HFFc6 (cell line): ENCODE measurements around the gene RAB44. TPM values are rescaled to one million over a fixed set of nuclear protein-coding genes. Genes with fewer than 3 reads are reported as not detected.
"Not testable (repeated sequence)": the region's sequence is repeated elsewhere in the genome, so short reads cannot be mapped to it uniquely, and the experiment has no call there.

Experiments used
- DNase-seq: peaks from one replicate; pipeline ENCODE4 v3.0.0-alpha.2; 2018
- H3K27ac Mint-ChIP-seq: 2 replicates; pipeline ENCODE4 v1.8.0; 2020; ENCODE audit warnings: mild to moderate bottlenecking, mixed read lengths
- H3K27me3 Mint-ChIP-seq: 2 replicates; pipeline ENCODE4 v1.8.0; 2021; ENCODE audit warnings: mild to moderate bottlenecking, moderate library complexity, mixed read lengths; ENCODE audit not compliant: insufficient read depth
- H3K36me3 Mint-ChIP-seq: 2 replicates; pipeline ENCODE4 v1.8.0; 2021; ENCODE audit warnings: low read depth, mixed read lengths
- H3K4me1 Mint-ChIP-seq: 2 replicates; pipeline ENCODE4 v1.8.0; 2020; ENCODE audit warnings: low read depth, mixed read lengths
- H3K4me3 Mint-ChIP-seq: 2 replicates; pipeline ENCODE4 v1.8.0; 2020; ENCODE audit warnings: mild to moderate bottlenecking, moderate library complexity, mixed read lengths
- H3K9me3 Mint-ChIP-seq: 2 replicates; pipeline ENCODE4 v1.8.0; 2020; ENCODE audit warnings: mild to moderate bottlenecking, mixed read lengths
- CTCF ChIP-seq: fragments of 200-600 bp; sonication (generic); IDR thresholded peaks from 2 replicates; pipeline ENCODE4 v1.5.0; 2021; ENCODE audit warnings: antibody characterized with exemption, mild to moderate bottlenecking
- total RNA-seq, 6 experiments: library from RNA; stranded (reverse); fragmentation: NEBNext Ultra II Directional; extraction: Animal tissue kit (Norgen Biotek cat#: 25700); gene quantifications; 2 replicates in 1 of 6; 3 replicates in 5 of 6; pipeline ENCODE4 v1.2.3, GENCODE V29; 2021

The RAB44 gene
- total RNA-seq, 6 experiments from 2014 or later, result 0.26 to 0.45 TPM; not detected in 4

- Mint-ChIP-seq H3K27me3 (peaks cover 6% of the 10 kb centered on the region), H3K9me3 (no peaks in the 10 kb centered on the region), H3K4me3 (no peak overlapping the region), H3K4me1 (peaks cover 16% of the 10 kb centered on the region), H3K36me3 (no peaks in the 10 kb centered on the region), H3K27ac (no peak overlapping the region)
- TF ChIP-seq CTCF, result no peak
- no peak for DNase-seq
Observed at GRCh38 chr6:36651659-36652379, 45.8 kb upstream of the RAB44 start.

- not testable (repeated sequence) for H3K36me3 Mint-ChIP-seq, H3K27me3 Mint-ChIP-seq, H3K4me3 Mint-ChIP-seq, H3K27ac Mint-ChIP-seq, DNase-seq, H3K9me3 Mint-ChIP-seq
- peaks cover 34% of the 10 kb centered on the region for H3K4me1 Mint-ChIP-seq
Observed at GRCh38 chr6:36654469-36654868, 43.2 kb upstream of the RAB44 start.

- H3K4me3 Mint-ChIP-seq, result no peak overlapping the region
- H3K27me3 Mint-ChIP-seq, result peaks cover 10% of the 10 kb centered on the region
- H3K36me3 Mint-ChIP-seq, result no peaks in the 10 kb centered on the region
- H3K27ac Mint-ChIP-seq, result no peak overlapping the region
- no peak for TF ChIP-seq CTCF
- peaks cover 32% of the 10 kb centered on the region for H3K4me1 Mint-ChIP-seq
- no peaks in the 10 kb centered on the region for H3K9me3 Mint-ChIP-seq
- DNase-seq, result no peak
Observed at GRCh38 chr6:36655085-36655724, 42.4 kb upstream of the RAB44 start.

- Mint-ChIP-seq H3K27me3 (peaks cover 10% of the 10 kb centered on the region), H3K4me1 (peaks cover 30% of the 10 kb centered on the region), H3K27ac (no peak overlapping the region), H3K9me3 (no peaks in the 10 kb centered on the region), H3K36me3 (no peaks in the 10 kb centered on the region), H3K4me3 (no peak overlapping the region)
- DNase-seq, result no peak
- TF ChIP-seq CTCF, result no peak
Observed at GRCh38 chr6:36656441-36656840, 41.2 kb upstream of the RAB44 start.

GRCh38 chr6:36657271-36657670 is 40.4 kb upstream of the RAB44 start:
- peaks cover 30% of the 10 kb centered on the region for H3K4me1 Mint-ChIP-seq
- H3K27me3 Mint-ChIP-seq, result peaks cover 10% of the 10 kb centered on the region
- TF ChIP-seq CTCF, result peak; percentile 19; the same call in 1 of the 2 replicates
- H3K27ac Mint-ChIP-seq, result no peak overlapping the region
- H3K9me3 Mint-ChIP-seq, result no peaks in the 10 kb centered on the region
- H3K4me3 Mint-ChIP-seq, result no peak overlapping the region
- no peaks in the 10 kb centered on the region for H3K36me3 Mint-ChIP-seq
- DNase-seq, result no peak

- TF ChIP-seq CTCF, result no peak
- H3K27ac Mint-ChIP-seq, result no peak overlapping the region
- no peak overlapping the region for H3K4me3 Mint-ChIP-seq
- peaks cover 30% of the 10 kb centered on the region for H3K4me1 Mint-ChIP-seq
- no peaks in the 10 kb centered on the region for H3K36me3 Mint-ChIP-seq
- peaks cover 8% of the 10 kb centered on the region for H3K27me3 Mint-ChIP-seq
- peak; percentile 59 for DNase-seq
- no peaks in the 10 kb centered on the region for H3K9me3 Mint-ChIP-seq
Observed at GRCh38 chr6:36657942-36658544, 39.6 kb upstream of the RAB44 start.
